ENCODE data around the gene CDCA5.
A peak's percentile ranks its signal among the peaks of the same experiment; 100 is the strongest.

Gene CDCA5

GRCh38 chr11:65040847-65041622 lies 42.8 kb downstream of the CDCA5 start, which contains the start of gene SAC3D1:
Gene SAC3D1 (plus strand): TSS chr11:65041210. CDS start chr11:65041293, 83 bp downstream.
- DNase-seq: peak; percentile 85

- DNase-seq: no peak
These were observed 43.4 kb downstream of the CDCA5 start for GRCh38 chr11:65040520-65040846.

GRCh38 chr11:65036931-65037330 lies 46.9 kb downstream of the CDCA5 start:
- DNase-seq: no peak

GRCh38 chr11:65035579-65035978 lies 48.3 kb downstream of the CDCA5 start:
- DNase-seq: no peak

- no peak for DNase-seq
These were observed 49.4 kb downstream of the CDCA5 start for GRCh38 chr11:65034423-65034822.

- no peak for DNase-seq
These were observed 51.6 kb downstream of the CDCA5 start for GRCh38 chr11:65032216-65032615.

Data from NCI-H2081 treated with DMSO at 0.1 percent for 48 hours (cell line).